GM23338 (cell line): ENCODE data around the gene CKM.

Experiments
- CREB1 ChIP-seq: fragments of 250-450 bp; sonication (Bioruptor Pico); IDR thresholded peaks from 2 replicates; pipeline ENCODE4 v1.5.0; 2020; ENCODE audit warnings: low read depth, mild to moderate bottlenecking, moderate library complexity
- CTCF ChIP-seq, 2 experiments: fragments of 200-600 bp in 1 of 2; sonication (generic) in 1 of 2; conservative IDR thresholded peaks; 2 replicates each; pipeline versions ENCODE4 v1.5.1 to v1.6.1; 2016 to 2017; ENCODE audit warnings: antibody characterized with exemption in 2 of 2, low read depth in 2 of 2, mild to moderate bottlenecking in 2 of 2, moderate library complexity in 1 of 2
- ETS1 ChIP-seq: IDR thresholded peaks from 2 replicates; pipeline ENCODE4 v1.6.1; 2016; ENCODE audit warnings: antibody characterized with exemption
- EZH2 ChIP-seq: fragments of 200-600 bp; sonication (generic); IDR thresholded peaks from one replicate; pipeline ENCODE4 v1.8.0; 2017; ENCODE audit warnings: antibody characterized with exemption, mild to moderate bottlenecking, low read depth; ENCODE audit not compliant: unreplicated experiment
- EZH2phosphoT487 ChIP-seq: fragments of 200-600 bp; sonication (generic); IDR thresholded peaks from one replicate; pipeline ENCODE4 v1.8.1; 2018; ENCODE audit warnings: antibody characterized with exemption; ENCODE audit not compliant: unreplicated experiment
- JUNB ChIP-seq: IDR thresholded peaks from one replicate; pipeline ENCODE4 v1.6.1; 2016; ENCODE audit warnings: antibody characterized with exemption; ENCODE audit not compliant: unreplicated experiment
- NANOG ChIP-seq: IDR thresholded peaks from 2 replicates; pipeline ENCODE4 v1.6.1; 2016; ENCODE audit warnings: antibody characterized with exemption, borderline replicate concordance
- POLR2AphosphoS5 ChIP-seq: IDR thresholded peaks from 2 replicates; pipeline ENCODE4 v1.6.1; 2016; ENCODE audit warnings: antibody characterized with exemption, low read depth
- REST ChIP-seq: IDR thresholded peaks from one replicate; pipeline ENCODE4 v1.6.1; 2018; ENCODE audit warnings: antibody characterized with exemption; ENCODE audit not compliant: unreplicated experiment
- STAT1 ChIP-seq: IDR thresholded peaks from one replicate; pipeline ENCODE4 v1.6.1; 2016; ENCODE audit warnings: antibody characterized with exemption; ENCODE audit not compliant: unreplicated experiment
- ZNF114 ChIP-seq: fragments of 250-450 bp; sonication (Bioruptor Pico); IDR thresholded peaks from 2 replicates; pipeline ENCODE4 v1.5.0; 2020; ENCODE audit warnings: mild to moderate bottlenecking, moderate library complexity
- ZNF331 ChIP-seq: fragments of 250-450 bp; sonication (Bioruptor Pico); IDR thresholded peaks from 2 replicates; pipeline ENCODE4 v1.5.0; 2020; ENCODE audit warnings: low read depth, mild to moderate bottlenecking, moderate library complexity
- ZNF462 ChIP-seq: fragments of 250-450 bp; sonication (Bioruptor Pico); IDR thresholded peaks from 2 replicates; pipeline ENCODE4 v1.5.0; 2020; ENCODE audit warnings: mild to moderate bottlenecking, moderate library complexity

GRCh38 chr19:45258862-45259261 is 63.8 kb downstream of the CKM start:
- TF ChIP-seq CTCF (conservative IDR thresholded peaks at IDR 0.05; ENCODE audit: low read depth in 2 of 2) (no peak), EZH2phosphoT487 (no peak), EZH2 (no peak), POLR2AphosphoS5 (no peak), REST (no peak), ZNF462 (no peak), CREB1 (CRISPR knock-in tag) (no peak), JUNB (no peak), ETS1 (no peak), ZNF114 (CRISPR knock-in tag) (no peak), ZNF331 (CRISPR knock-in tag) (no peak), NANOG (no peak), STAT1 (no peak)
